ENCODE results near the gene ZBTB25.

Gene ZBTB25

DNA sequence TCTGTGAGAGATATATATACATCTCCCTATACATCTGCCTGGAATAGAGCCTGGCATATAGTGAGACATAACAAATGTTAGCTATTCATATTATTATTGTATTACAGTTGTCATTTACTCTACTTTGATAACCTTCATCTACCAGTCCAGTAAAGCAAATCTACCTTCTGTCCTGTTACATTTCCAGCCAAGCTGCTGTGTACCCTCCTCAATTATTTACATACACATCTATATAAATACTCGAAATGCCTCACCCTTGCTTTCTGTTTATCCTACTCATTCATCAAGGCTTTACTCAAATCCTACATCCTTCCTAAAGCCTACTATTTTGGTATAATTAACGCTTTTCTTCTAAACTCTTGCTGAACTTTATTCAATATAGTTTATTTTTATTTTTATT is 9.6 kb upstream of the ZBTB25 start:
- no peak overlapping the region for H3K4me3 ChIP-seq
- DNase-seq (ENCODE audit: low spot score) = no peak
- TF ChIP-seq, protein P1, sequence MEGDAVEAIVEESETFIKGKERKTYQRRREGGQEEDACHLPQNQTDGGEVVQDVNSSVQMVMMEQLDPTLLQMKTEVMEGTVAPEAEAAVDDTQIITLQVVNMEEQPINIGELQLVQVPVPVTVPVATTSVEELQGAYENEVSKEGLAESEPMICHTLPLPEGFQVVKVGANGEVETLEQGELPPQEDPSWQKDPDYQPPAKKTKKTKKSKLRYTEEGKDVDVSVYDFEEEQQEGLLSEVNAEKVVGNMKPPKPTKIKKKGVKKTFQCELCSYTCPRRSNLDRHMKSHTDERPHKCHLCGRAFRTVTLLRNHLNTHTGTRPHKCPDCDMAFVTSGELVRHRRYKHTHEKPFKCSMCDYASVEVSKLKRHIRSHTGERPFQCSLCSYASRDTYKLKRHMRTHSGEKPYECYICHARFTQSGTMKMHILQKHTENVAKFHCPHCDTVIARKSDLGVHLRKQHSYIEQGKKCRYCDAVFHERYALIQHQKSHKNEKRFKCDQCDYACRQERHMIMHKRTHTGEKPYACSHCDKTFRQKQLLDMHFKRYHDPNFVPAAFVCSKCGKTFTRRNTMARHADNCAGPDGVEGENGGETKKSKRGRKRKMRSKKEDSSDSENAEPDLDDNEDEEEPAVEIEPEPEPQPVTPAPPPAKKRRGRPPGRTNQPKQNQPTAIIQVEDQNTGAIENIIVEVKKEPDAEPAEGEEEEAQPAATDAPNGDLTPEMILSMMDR (IDR thresholded peaks at IDR 0.05) = no peak
- no peak overlapping the region for H3K27ac ChIP-seq

DNA sequence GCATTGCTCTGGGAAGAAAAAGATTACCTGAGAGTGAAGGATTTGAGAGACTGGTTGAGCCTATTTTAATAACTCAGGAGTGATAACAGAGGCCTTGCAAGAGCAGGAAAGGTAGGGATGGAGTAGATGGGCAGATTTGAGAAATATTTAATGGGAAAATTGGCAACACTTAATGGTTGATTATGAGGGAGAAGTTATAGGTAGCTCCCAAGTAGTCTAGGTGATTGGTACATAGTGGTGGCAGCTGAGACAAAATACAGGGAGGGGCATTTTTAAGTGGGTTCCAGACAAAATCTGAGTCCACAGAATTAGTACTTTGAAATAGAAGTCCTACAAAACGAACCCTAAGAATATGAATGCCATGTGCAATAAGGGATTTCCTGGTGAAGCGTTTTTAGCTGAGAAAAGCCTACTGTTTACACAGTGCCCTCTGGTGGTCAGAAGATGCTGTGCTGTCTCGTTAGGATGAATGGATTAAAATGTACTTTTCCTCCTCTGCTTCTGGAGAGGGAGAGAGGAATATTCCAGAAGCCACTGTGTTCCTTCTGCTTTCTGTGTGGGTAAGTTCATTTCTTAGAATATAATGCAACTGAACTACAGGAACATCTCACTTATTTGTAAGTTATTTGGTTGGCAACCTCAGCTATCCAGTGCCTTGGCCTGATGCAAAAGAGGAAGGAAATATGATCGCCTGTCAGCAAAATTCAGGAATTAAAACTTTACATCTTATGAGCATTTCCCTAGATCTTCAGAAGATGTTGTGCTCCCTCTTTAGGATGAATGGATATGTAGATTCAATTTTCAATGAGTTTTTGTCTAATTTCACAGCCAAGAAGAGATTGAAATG is 7.4 kb upstream of the ZBTB25 start:
- TF ChIP-seq, protein P1 (IDR thresholded peaks at IDR 0.05) = peak; percentile 80
- H3K27ac ChIP-seq = peak overlapping the region in 1 of 2 donors; percentile 59
- no peak for DNase-seq (ENCODE audit: low spot score)
- peak overlapping the region; percentile 23 for H3K4me3 ChIP-seq

DNA sequence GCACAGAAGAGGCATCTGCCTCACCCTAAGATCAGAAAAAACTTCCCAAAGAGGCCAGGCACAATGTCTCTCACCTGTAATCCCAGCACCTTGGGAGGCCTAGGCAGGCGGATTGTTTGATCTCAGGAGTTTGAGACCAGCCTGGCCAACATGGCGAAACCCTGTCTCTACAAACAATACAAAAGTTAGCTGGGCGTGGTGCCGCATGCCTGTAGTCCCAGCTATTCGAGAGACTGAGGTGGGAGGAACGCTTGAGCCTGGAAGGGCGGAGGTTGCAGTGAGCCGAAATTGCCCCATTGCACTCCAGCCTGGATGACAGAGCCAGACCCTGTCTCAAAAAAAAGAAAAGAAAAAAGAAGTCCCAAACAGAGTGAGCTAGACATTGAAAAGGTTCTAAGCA is 5.4 kb upstream of the ZBTB25 start:
- Histone ChIP-seq H3K27ac (no peak overlapping the region), H3K4me3 (no peak overlapping the region)
- TF ChIP-seq, protein P1 (IDR thresholded peaks at IDR 0.05) = no peak
- DNase-seq (ENCODE audit: low spot score) = no peak

DNA sequence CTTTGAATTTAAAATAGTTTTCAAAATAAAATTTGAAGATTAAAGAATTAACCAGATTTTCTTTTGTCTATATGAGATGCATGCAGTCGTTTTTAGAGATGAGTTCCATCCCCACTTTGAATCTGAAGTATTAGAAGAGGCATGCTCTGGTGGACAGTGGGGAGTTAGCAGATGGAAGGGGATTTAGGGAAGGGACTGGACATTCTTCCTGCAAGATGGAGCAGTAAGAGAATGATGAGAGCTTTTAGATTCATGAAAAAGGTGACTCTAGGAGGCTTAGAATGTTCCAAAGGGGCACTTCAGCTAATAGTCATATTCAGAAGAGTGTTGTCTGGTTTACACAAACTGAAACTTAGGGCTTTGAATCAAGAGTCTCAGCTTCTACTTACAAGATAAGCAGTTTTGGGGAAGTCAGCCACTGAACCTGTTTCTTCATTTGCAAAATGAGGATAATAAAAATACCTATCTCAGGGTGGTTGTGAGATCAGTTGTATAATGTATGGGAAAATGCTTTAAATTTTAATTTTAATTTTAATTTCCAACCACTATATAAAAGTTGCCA is 4.7 kb upstream of the ZBTB25 start:
- H3K27ac ChIP-seq = no peak overlapping the region
- TF ChIP-seq, protein P1 (IDR thresholded peaks at IDR 0.05) = no peak
- H3K4me3 ChIP-seq = no peak overlapping the region
- no peak for DNase-seq (ENCODE audit: low spot score)

DNA sequence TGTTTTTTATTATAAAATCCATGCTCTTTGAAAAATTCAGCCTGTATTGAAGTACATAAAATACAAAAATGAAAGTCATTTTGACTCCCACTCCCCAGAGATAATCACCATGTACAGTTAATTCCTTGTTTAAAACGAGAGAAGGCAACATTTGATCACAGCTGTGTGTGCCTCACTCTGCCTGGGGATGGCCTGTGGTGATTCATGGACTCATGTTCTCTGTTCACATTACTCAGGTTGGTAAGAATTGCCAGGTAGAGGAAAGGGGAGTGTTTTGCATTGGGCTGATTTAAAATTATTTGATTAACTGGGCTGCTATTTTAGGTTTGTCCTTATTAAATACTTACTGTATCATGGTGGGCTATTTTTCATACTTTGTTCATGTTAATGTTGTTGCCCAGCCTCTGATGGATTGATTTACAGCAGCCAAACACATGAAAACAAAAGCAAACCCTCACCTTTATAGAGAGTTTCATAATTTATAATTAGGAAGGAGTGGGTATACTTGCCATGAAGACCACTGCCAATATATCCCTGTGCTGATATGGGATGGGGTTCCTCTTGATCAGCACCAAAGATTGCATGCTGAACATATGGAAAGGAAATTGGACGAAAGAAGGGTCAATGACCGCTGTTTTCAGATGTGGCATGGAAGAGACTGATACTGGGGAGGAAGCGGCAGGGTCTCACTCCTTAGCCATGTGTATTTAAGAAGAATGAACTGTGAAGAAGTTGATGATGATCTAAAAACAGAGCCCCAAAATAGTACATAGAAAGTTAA is 3.9 kb upstream of the ZBTB25 start:
- no peak for DNase-seq (ENCODE audit: low spot score)
- peak overlapping the region; percentile 10 for H3K4me3 ChIP-seq
- no peak overlapping the region for H3K27ac ChIP-seq
- TF ChIP-seq, protein P1 (IDR thresholded peaks at IDR 0.05) = no peak

DNA sequence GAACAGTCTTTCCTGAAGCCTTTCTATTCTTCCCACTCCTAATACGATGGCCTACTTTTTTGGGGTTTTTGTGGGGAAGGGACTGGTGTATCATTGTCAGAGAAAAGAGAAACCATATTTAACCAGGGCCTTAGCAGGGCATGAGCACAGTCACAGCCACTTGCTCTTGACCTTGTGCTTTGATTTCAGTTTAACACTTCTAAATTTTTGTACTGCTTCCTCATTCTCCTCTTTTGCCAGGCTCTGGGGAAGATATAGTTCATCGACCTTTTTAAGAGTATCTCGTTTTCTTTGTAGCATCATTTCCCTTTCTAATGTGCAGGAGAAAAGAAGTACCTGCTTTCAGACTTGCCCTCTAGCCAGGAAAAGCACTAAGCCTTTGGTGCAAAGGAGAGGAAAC is 3.1 kb upstream of the ZBTB25 start:
- Histone ChIP-seq H3K27ac (peak overlapping the region in 1 of 2 donors; percentile 18), H3K4me3 (peak overlapping the region; percentile 91)
- DNase-seq (ENCODE audit: low spot score) = no peak

More for the DNA sequence above, 3.1 kb upstream of the ZBTB25 start:
- TF ChIP-seq, protein P1 (IDR thresholded peaks at IDR 0.05) = no peak

Data from coronary artery (tissue), 2 donors.